ENCODE results near the gene LSMEM2. TPM values are rescaled to one million over a fixed set of nuclear protein-coding genes. Genes with fewer than 3 reads are reported as not detected.

LSMEM2 gene
- polyA plus RNA-seq, 2 of the 4 experiments (the other 2 are of a cell fraction) = 0.09 TPM; not detected in 1

- no peak overlapping the region for H3K27ac ChIP-seq
- no peak overlapping the region for H3K4me2 ChIP-seq
- H3K4me1 ChIP-seq = peaks cover 28% of the 10 kb centered on the region
- ChIA-PET POLR2A (interaction anchor here (1.0 kb wide), 2 partner anchors 13 to 44 kb away, joined by 4 to 7 read pairs; no protein-coding TSS in a partner anchor), CTCF (interaction anchor here (0.5 to 5.1 kb wide), 28 partner anchors 10 to 322 kb away, joined by 3 to 56 read pairs (median 4); partner anchors contain the start of genes GNAI2, GNAT1, HYAL1 and HYAL3)
- TF ChIP-seq BHLHE40 (IDR thresholded peaks at IDR 0.05; ENCODE audit: low read depth, low read length) (no peak), RAD21 (conservative IDR thresholded peaks at IDR 0.05 in 1 of 2, IDR thresholded peaks at IDR 0.05 in 1 of 2) (peak; percentile 63 to 75), CTCF (IDR thresholded peaks at IDR 0.05) (peak; percentile 63), TP53 (CRISPR knock-in tag; IDR thresholded peaks at IDR 0.05) (no peak), ESRRA (IDR thresholded peaks at IDR 0.05; ENCODE audit: borderline replicate concordance, low read length) (no peak), HDAC2 (IDR thresholded peaks at IDR 0.05) (no peak), SMC3 (IDR thresholded peaks at IDR 0.05) (peak; percentile 55), EHMT2 (IDR thresholded peaks at IDR 0.05; ENCODE audit: low read depth) (no peak)
- WGBS (ENCODE audit: missing lambda C conversion rate) = 0% methylated on average over 1 of the region's 4 CpGs
- no peaks in the 10 kb centered on the region for H3K9me3 ChIP-seq
- H3K4me3 ChIP-seq = no peak overlapping the region
- peak; percentile 47 to 67; a peak in 5 of 6 replicates for ATAC-seq
- peak; percentile 73 to 78 for DNase-seq (ENCODE audit: low read depth in 1 of 2, low spot score in 1 of 2)
- no peak for FAIRE-seq
Observed at GRCh38 chr3:50324351-50325112, 45.6 kb downstream of the LSMEM2 start.

GRCh38 chr3:50325113-50325480, 46.2 kb downstream of the LSMEM2 start:
- no peak for ATAC-seq
- Histone ChIP-seq H3K4me2 (no peak overlapping the region), H3K9me3 (no peaks in the 10 kb centered on the region), H3K4me1 (peaks cover 25% of the 10 kb centered on the region), H3K27ac (no peak overlapping the region), H3K4me3 (no peak overlapping the region)
- 100% methylated on average over 1 of the region's 2 CpGs for WGBS (ENCODE audit: missing lambda C conversion rate)
- CTCF ChIA-PET = interaction anchor here (0.6 to 5.1 kb wide), 16 partner anchors 10 to 131 kb away, joined by 3 to 56 read pairs (median 7); partner anchors contain the start of genes GNAI2, HYAL1, HYAL3 and IFRD2
- TF ChIP-seq NR3C1 (IDR thresholded peaks at IDR 0.05) (no peak), PBX3 (IDR thresholded peaks at IDR 0.05) (no peak), BHLHE40 (IDR thresholded peaks at IDR 0.05; ENCODE audit: low read depth, low read length) (no peak), POLR2A (IDR thresholded peaks at IDR 0.05; ENCODE audit: low read length) (no peak), FOXS1 (CRISPR knock-in tag; IDR thresholded peaks at IDR 0.05) (no peak), E2F6 (IDR thresholded peaks at IDR 0.05; ENCODE audit: borderline replicate concordance, low read depth) (no peak), NFE2L2 (conservative IDR thresholded peaks at IDR 0.05; ENCODE audit: low read length) (no peak), HDAC2 (IDR thresholded peaks at IDR 0.05) (no peak), ZSCAN20 (CRISPR knock-in tag; IDR thresholded peaks at IDR 0.05) (no peak)
- DNase-seq (ENCODE audit: low read depth in 1 of 2, low spot score in 1 of 2) = no peak
- POLR2A ChIA-PET = interaction anchor here (1.0 kb wide), 1 partner anchor 44 kb away, joined by 7 read pairs; no protein-coding TSS in a partner anchor
- no peak for FAIRE-seq

GRCh38 chr3:50325497-50326181, 46.8 kb downstream of the LSMEM2 start:
- H3K4me3 ChIP-seq = no peak overlapping the region
- ATAC-seq (no peak), FAIRE-seq (no peak), DNase-seq (ENCODE audit: low read depth in 1 of 2, low spot score in 1 of 2) (no peak)
- peaks cover 21% of the 10 kb centered on the region for H3K4me1 ChIP-seq
- WGBS (ENCODE audit: missing lambda C conversion rate) = 80% methylated on average over 11 of the region's 11 CpGs
- H3K27ac ChIP-seq = no peak overlapping the region
- no peak overlapping the region for H3K4me2 ChIP-seq
- no peaks in the 10 kb centered on the region for H3K9me3 ChIP-seq
- CTCF ChIA-PET = interaction anchor here (1.1 to 5.1 kb wide), 6 partner anchors 9 to 131 kb away, joined by 3 to 56 read pairs (median 8); partner anchors contain the start of genes GNAI2, HYAL3 and NAA80
- POLR2A ChIA-PET = no interaction called here
- no peak for TF ChIP-seq FOSL2 (IDR thresholded peaks at IDR 0.05)
- TF ChIP-seq FOSL2 (CRISPR knock-in tag; IDR thresholded peaks at IDR 0.05) = no peak
- TF ChIP-seq USF2 (IDR thresholded peaks at IDR 0.05) = no peak
- TF ChIP-seq JUNB (IDR thresholded peaks at IDR 0.05) = no peak
- TF ChIP-seq REST (IDR thresholded peaks at IDR 0.05) = no peak
- TF ChIP-seq ATOH8 (CRISPR knock-in tag; IDR thresholded peaks at IDR 0.05; ENCODE audit: low read depth) = no peak
- TF ChIP-seq FOSB (CRISPR knock-in tag; IDR thresholded peaks at IDR 0.05) = no peak
- TF ChIP-seq ZFP36 (IDR thresholded peaks at IDR 0.05; ENCODE audit: borderline replicate concordance, partially characterized antibody) = no peak
- TF ChIP-seq SMC3 (IDR thresholded peaks at IDR 0.05) = no peak

Measured in A549 (cell line).